ENCODE results near the gene TPCN2. TPM values are rescaled to one million over a fixed set of nuclear protein-coding genes. Genes with fewer than 3 reads are reported as not detected.

The TPCN2 gene
- total RNA-seq, 2 experiments from 2014 or later = 21.4 to 22.1 TPM

DNA sequence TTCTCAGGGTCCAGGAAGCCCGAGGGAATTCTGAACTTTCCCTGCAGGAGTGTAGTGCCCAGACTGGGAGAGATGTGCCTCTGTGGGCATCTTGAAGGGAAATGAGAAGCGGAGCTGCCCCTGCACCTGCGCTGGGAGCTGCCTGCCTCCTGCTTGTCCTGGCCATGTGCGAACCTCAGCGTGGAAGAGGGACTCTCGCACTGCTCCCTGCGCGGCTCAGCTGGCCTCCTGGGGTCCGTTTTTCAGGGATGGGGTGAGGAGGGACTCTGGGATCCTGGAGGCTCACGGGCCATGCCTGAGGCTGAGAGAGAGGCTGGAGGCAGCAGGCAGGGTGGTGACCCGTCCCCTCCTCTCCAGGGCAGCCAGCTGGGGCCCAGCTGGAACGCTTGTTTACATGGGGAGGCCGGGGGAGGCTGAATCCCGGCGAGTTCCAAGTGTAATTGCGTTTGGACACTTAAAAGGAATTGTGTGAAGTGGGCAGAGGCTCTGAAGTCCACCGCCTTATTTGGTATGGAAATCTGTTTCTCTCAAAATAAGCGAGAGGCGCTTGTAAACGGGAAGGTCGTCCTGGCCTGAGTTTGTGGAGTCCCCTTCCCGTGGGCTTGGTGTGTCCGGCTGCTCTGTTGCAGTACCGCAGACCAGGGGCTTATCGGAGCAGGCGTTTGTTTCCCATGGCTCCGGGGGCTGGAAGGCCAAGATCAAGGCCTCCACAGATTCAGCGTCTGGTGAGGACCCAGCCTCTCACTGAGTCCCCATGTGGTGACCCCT lies 34.5 kb upstream of the TPCN2 start:
- Mint-ChIP-seq H3K4me3 (no peak overlapping the region), H3K4me1 (no peaks in the 10 kb centered on the region), H3K9me3 (no peaks in the 10 kb centered on the region), H3K36me3 (no peaks in the 10 kb centered on the region), H3K27me3 (peaks cover 19% of the 10 kb centered on the region), H3K27ac (no peak overlapping the region)
- POLR2A ChIA-PET = no interaction called here
- ATAC-seq (ENCODE audit: low read depth) = no peak
- no peak for DNase-seq

DNA sequence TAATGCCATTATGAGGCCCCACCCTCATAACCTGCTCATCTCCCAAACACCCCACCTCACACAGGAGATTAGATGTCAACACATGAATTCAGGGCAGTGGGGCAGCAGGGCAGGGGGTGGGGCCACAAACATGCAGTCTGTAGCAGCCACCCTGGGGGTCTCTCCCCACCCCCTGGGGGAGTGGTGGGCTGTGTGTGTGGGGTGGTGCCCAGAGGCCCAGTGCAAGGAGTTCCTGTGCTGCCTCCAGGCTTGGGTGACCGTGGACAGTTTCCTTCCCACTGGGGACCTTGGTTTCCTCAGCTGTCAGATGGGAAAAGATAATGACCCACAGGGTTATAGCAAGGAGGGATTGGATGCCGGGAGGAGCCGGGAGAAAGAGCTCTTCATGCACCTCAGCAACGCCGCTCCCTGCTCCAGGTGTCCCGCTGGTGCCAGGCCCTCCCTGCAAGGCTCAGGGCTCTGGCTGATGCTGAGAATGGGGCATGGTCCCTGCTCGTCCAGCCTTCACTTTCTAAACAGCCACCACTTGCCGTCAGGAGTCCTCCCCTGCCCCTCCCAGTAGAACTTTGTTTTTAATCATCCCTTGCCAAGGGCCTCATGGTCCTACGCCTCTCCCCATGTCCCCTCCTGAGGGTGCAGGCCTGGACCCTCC lies 33.7 kb upstream of the TPCN2 start:
- Mint-ChIP-seq H3K9me3 (no peaks in the 10 kb centered on the region), H3K4me1 (no peaks in the 10 kb centered on the region), H3K4me3 (no peak overlapping the region), H3K36me3 (no peaks in the 10 kb centered on the region), H3K27ac (no peak overlapping the region), H3K27me3 (peaks cover 19% of the 10 kb centered on the region)
- ATAC-seq (ENCODE audit: low read depth) (no peak), DNase-seq (no peak)
- POLR2A ChIA-PET = no interaction called here

DNA sequence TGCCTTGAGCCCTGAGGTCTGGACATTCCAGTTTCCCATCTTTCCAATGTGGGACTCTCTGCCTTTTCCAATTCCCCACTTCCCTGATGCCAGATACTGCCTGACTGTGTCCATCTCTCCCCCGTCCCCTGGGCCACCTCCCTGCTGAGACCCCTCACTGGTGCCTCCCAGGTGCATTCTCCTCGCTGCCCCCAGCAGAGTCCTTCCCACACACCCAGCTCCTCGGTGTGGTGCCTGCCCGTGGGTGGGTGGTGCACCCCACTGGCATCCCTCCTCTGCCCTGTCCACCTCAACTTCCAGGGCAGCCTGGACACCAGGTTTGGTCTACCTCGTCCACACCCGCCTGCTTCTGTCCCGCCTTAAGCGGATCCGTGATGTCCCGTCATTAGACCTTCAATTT lies 30.8 kb upstream of the TPCN2 start:
- no peak for ATAC-seq (ENCODE audit: low read depth)
- Mint-ChIP-seq H3K4me3 (no peak overlapping the region), H3K27ac (no peak overlapping the region), H3K4me1 (no peaks in the 10 kb centered on the region), H3K9me3 (no peaks in the 10 kb centered on the region), H3K27me3 (peaks cover 2% of the 10 kb centered on the region), H3K36me3 (no peaks in the 10 kb centered on the region)
- POLR2A ChIA-PET = no interaction called here
- DNase-seq = no peak

DNA sequence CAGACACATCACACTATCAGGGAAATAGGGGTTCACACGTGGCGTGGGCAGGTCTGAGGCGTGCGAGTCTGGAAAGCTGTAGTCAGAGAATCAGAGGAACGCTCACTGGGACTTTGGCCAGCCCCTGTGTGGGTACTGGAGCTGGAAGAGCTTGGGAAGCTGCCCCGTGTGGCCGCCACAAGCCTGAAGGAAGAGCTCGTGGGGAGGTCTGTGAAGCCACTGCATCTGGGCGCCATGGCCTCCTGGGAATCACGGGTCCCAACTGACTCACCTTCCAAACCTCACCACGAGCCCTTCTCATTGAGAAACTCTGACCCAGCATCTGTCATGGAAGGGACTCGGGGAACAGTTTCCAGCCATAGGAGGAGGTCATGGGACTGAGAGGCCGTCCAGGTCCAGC lies 29.8 kb upstream of the TPCN2 start:
- Mint-ChIP-seq H3K9me3 (no peaks in the 10 kb centered on the region), H3K27ac (no peak overlapping the region), H3K4me3 (no peak overlapping the region), H3K27me3 (peaks cover 2% of the 10 kb centered on the region), H3K4me1 (no peaks in the 10 kb centered on the region), H3K36me3 (no peaks in the 10 kb centered on the region)
- DNase-seq = no peak
- POLR2A ChIA-PET = no interaction called here
- ATAC-seq (ENCODE audit: low read depth) = no peak

DNA sequence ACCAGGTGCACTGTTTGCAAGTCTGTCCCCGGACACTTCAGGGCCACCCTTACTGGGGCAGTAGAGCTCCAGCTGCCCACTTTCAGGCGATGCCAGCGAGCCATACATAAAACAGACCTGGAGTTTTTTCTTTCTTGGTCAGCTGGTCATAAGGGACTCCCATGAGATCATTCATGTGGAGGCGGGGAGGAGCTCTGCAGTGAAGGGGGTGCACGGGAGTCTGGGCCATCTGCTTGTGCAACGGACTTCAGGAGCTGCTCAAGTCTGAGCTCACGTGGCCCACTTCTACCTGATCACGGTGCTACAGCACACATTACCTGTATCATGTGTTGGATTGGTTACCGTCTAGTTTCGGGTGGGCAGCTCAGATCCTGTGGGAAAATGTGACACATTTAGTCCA lies 26.5 kb upstream of the TPCN2 start:
- no peak overlapping the region for H3K27ac Mint-ChIP-seq
- H3K36me3 Mint-ChIP-seq = no peaks in the 10 kb centered on the region
- no peaks in the 10 kb centered on the region for H3K4me1 Mint-ChIP-seq
- DNase-seq = no peak
- H3K4me3 Mint-ChIP-seq = no peak overlapping the region
- no peaks in the 10 kb centered on the region for H3K9me3 Mint-ChIP-seq
- no peak for ATAC-seq (ENCODE audit: low read depth)
- H3K27me3 Mint-ChIP-seq = no peaks in the 10 kb centered on the region
- POLR2A ChIA-PET = no interaction called here

DNA sequence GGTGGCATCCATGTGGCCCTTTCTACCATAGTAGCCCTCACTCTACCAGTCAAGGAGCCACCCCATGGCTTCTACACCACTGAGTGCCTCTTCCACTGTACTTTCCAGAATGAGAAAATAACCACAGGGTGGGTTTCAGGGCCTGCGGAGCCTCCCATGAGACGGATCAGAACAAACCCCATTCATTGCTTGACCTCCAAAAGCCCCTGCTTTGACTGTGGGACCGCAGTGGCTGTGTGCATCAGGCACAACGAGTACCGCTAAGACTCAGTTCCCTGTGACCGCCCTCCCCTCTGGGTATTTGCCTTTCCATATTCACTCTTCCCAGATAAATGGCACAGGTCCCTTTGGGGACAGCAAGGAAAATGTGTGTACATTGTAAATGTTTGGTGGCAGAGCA lies 24.2 kb upstream of the TPCN2 start:
- no peak for DNase-seq
- no peaks in the 10 kb centered on the region for H3K27me3 Mint-ChIP-seq
- H3K9me3 Mint-ChIP-seq = no peaks in the 10 kb centered on the region
- no peak overlapping the region for H3K27ac Mint-ChIP-seq
- H3K4me3 Mint-ChIP-seq = no peak overlapping the region
- H3K36me3 Mint-ChIP-seq = no peaks in the 10 kb centered on the region
- no peaks in the 10 kb centered on the region for H3K4me1 Mint-ChIP-seq
- POLR2A ChIA-PET = no interaction called here
- ATAC-seq (ENCODE audit: low read depth) = no peak

DNA sequence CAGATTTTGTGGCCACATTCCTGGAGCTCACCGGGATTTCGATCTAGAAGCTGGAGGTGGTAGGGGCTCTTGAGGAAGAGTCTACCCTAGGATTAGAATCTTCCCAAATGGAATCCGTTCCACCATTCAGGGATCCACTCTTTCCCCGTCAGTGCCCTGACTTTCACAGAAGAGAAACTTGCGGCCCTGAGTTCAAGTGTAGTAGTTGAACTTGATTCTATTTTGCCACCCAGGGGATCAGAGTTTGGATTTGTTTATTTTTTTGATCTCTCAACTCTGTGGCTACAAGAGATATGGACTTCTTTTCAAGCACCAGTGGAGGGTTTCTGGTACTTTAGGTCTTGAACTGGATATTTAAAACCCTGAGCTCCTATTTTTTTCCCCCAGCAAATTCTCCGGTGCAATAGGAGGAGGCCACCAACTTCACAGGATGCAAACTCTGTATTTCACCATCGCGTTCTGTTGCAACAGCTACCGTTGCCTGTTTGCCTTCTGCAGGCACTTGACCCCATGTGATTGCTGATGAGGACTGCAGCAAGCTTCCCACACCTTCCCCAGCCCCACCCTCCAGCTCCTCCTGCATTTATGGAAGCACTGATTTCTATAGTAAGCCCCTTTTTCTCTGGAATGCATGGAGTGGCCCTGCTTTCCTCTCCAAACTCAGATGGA lies 20.9 kb upstream of the TPCN2 start:
- ATAC-seq (ENCODE audit: low read depth) = no peak
- POLR2A ChIA-PET = no interaction called here
- Mint-ChIP-seq H3K4me3 (no peak overlapping the region), H3K36me3 (no peaks in the 10 kb centered on the region), H3K9me3 (no peaks in the 10 kb centered on the region), H3K27me3 (peaks cover 4% of the 10 kb centered on the region), H3K27ac (no peak overlapping the region), H3K4me1 (no peaks in the 10 kb centered on the region)
- DNase-seq = no peak

DNA sequence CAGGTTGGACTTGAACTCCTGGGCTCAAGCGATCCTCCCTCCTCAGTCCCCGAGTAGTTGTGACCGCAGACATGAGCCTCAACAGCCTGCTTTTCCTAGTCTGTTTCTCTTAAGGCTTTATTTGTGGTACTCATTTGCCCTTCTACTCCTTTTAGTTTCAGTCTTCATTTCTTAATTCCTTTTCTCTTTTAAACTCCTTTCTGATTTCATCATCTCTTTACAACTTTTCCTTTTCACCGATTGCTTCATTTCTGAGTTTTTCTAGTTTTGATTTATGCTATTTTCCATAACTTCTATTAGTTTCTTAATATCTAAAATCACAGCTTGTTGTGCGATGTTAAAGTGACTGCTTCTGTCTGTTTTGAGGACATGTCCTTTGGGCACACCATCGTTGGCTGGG lies 18.4 kb upstream of the TPCN2 start:
- POLR2A ChIA-PET = no interaction called here
- H3K4me3 Mint-ChIP-seq = no peak overlapping the region
- H3K9me3 Mint-ChIP-seq = no peaks in the 10 kb centered on the region
- H3K4me1 Mint-ChIP-seq = no peaks in the 10 kb centered on the region
- H3K27me3 Mint-ChIP-seq = peaks cover 4% of the 10 kb centered on the region
- ATAC-seq (ENCODE audit: low read depth) (no peak), DNase-seq (no peak)
- no peaks in the 10 kb centered on the region for H3K36me3 Mint-ChIP-seq
- H3K27ac Mint-ChIP-seq = no peak overlapping the region

DNA sequence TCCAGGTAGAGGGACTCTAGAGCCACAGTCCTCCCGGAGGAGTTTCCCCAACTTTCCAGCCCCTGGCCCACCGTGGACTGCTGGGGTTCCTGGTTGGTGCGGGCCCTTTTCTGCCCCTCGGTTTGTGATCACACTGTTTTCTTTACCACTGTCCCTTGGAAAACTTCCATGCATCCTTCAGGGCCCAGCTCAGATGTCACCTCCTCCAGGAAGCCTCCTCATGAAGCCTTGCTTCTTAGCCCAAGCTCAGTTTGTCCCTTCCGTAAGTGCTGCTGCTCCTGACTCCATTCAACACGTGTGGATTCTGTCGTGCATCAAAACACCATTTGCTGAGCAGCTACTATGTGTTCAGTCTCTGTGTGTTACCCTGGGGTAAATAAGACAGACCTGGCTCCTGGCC lies 15.9 kb upstream of the TPCN2 start:
- Mint-ChIP-seq H3K4me1 (no peaks in the 10 kb centered on the region), H3K9me3 (no peaks in the 10 kb centered on the region), H3K27me3 (peaks cover 4% of the 10 kb centered on the region), H3K27ac (no peak overlapping the region), H3K4me3 (no peak overlapping the region), H3K36me3 (no peaks in the 10 kb centered on the region)
- ATAC-seq (ENCODE audit: low read depth) = no peak
- POLR2A ChIA-PET = no interaction called here
- no peak for DNase-seq

DNA sequence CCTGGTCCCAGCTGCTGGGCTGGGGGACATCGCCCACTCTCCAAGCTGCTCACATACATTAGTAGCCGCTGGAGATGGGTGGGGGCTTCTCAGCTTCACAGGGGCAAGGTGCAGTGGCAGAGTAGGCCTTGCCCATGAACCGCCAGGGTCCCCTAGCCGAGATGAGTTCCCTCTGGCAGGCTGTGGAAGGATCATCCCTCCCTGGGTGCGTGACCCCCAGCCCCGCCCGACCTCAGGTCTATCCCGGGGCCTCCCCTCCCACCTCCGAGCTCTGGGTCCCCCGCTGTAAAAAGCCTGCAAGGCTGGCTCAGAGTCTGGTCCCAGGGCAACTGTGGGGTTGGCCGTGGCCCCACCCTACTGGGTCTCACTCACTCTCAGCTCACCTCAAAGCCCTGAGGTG lies 15.3 kb upstream of the TPCN2 start:
- H3K9me3 Mint-ChIP-seq = no peaks in the 10 kb centered on the region
- POLR2A ChIA-PET = no interaction called here
- peaks cover 4% of the 10 kb centered on the region for H3K27me3 Mint-ChIP-seq
- no peaks in the 10 kb centered on the region for H3K4me1 Mint-ChIP-seq
- no peak overlapping the region for H3K4me3 Mint-ChIP-seq
- no peak overlapping the region for H3K27ac Mint-ChIP-seq
- DNase-seq (no peak), ATAC-seq (ENCODE audit: low read depth) (no peak)
- no peaks in the 10 kb centered on the region for H3K36me3 Mint-ChIP-seq

DNA sequence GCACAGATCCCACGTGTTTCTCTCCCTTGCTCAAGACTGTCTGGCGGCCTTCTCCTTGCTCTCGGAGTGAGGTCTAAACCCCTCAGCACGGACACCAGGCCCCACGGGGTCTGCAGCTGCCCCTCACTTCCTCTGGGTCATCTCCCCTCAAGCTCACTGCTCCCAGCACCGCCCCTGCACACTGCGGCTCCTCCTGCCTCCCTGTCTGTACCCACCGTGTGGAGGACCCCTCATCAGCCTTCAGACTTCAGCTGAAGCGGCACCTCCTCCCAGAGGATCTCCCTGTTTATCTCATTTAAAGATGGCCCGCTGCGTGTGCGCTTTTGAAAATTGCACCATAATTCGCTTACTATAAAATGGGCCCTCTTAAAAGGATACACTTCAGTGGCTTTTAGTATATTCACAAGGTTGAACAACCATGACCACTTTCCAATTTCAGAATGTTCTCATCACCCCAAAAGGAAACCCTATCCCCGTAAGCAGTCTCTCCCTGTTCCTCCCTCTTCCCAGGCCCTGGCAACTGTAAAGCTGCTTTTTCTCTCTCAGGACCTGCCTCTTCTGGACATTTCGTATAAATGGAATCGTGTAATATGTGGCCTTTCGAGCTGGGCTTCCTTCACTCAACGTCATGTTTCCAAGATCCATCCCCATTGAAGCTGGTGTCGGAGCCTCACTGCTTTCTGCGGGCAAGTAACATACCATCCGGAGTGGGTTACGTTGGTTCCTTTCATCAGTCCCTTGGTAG lies 14.4 kb upstream of the TPCN2 start:
- Mint-ChIP-seq H3K27me3 (peaks cover 4% of the 10 kb centered on the region), H3K9me3 (no peaks in the 10 kb centered on the region), H3K4me1 (no peaks in the 10 kb centered on the region), H3K4me3 (no peak overlapping the region), H3K27ac (no peak overlapping the region), H3K36me3 (no peaks in the 10 kb centered on the region)
- DNase-seq (no peak), ATAC-seq (ENCODE audit: low read depth) (no peak)
- POLR2A ChIA-PET = no interaction called here

DNA sequence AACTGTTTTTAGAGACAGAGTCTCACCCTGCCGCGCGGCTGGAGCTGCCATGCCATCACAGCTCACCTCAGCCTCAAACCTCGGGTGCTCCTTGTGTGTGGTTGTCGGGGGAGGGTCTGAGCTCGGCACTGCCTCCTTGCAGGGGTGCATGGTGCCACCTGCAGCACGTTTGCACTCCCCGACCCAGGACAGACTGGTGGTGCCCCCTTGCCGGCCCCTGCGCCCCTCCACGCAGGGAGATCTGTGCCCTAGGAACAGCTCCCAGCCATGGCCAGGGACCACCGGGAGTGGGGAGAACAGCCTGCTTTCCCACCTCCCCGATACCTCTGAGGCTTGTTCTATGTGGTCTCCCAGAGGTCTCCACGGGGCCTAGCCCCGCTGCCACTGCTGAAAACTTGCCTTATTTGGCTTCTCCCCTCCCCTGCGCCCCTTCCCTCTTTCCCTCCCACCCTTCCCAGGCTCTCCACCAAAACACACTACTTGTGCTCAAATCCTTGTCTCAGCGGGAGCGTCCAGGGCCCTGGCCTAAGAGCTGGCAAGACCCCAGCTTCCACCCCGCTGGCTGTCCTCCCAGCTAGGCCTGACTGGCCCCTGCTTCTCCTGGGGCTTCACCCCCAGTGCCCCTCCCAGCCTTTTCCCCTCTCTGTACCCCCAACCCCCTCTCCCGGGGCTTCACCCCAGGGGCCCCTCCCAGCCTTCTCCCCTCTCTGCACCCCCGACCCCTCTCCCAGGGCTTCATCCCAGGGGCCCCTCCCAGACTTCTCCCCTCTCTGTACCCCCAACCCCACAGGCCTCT lies 13.4 kb upstream of the TPCN2 start:
- ATAC-seq (ENCODE audit: low read depth) (no peak), DNase-seq (no peak)
- H3K4me3 Mint-ChIP-seq = no peak overlapping the region
- H3K36me3 Mint-ChIP-seq = no peaks in the 10 kb centered on the region
- H3K4me1 Mint-ChIP-seq = no peaks in the 10 kb centered on the region
- H3K27me3 Mint-ChIP-seq = peaks cover under 1% of the 10 kb centered on the region
- no peaks in the 10 kb centered on the region for H3K9me3 Mint-ChIP-seq
- POLR2A ChIA-PET = no interaction called here
- no peak overlapping the region for H3K27ac Mint-ChIP-seq

DNA sequence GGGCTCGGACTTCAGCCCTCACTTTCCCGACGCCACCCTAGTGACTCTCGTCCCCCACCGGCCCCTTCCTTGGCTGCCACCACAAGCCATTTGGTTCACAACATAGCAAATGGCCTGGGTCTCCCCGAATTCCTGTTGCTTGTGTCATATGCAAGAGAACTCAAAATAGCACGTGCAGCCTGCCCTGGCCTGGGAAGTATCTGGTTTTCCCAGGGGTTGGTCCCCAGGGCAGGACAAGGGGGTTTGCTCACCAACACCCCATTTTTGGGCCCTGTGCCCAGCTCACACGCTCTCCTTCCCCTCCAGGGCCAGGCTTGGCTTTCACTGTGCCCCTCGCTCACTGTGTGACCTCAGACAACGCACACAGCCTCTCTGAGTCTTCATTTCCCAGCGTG lies 12.8 kb upstream of the TPCN2 start:
- Mint-ChIP-seq H3K27ac (no peak overlapping the region), H3K27me3 (no peaks in the 10 kb centered on the region), H3K4me3 (no peak overlapping the region)

More for the DNA sequence above, 12.8 kb upstream of the TPCN2 start:
- DNase-seq = no peak
- POLR2A ChIA-PET = no interaction called here
- no peaks in the 10 kb centered on the region for H3K4me1 Mint-ChIP-seq
- H3K9me3 Mint-ChIP-seq = no peaks in the 10 kb centered on the region
- no peaks in the 10 kb centered on the region for H3K36me3 Mint-ChIP-seq
- no peak for ATAC-seq (ENCODE audit: low read depth)

Data from activated naive CD8-positive, alpha-beta T cell treated with anti-CD3 and anti-CD28 coated beads, Interleukin-2, amount 10 ng/mL, durations not matched to agents 7 days and 5 days (primary cell).